NCI-H1092 (cell line): ENCODE data around the gene ADORA3.

Experiments used
- DNase-seq: peaks from one replicate; lab custom pipeline; 2025; lab: John Stamatoyannopoulos, UW

The ADORA3 gene

DNA sequence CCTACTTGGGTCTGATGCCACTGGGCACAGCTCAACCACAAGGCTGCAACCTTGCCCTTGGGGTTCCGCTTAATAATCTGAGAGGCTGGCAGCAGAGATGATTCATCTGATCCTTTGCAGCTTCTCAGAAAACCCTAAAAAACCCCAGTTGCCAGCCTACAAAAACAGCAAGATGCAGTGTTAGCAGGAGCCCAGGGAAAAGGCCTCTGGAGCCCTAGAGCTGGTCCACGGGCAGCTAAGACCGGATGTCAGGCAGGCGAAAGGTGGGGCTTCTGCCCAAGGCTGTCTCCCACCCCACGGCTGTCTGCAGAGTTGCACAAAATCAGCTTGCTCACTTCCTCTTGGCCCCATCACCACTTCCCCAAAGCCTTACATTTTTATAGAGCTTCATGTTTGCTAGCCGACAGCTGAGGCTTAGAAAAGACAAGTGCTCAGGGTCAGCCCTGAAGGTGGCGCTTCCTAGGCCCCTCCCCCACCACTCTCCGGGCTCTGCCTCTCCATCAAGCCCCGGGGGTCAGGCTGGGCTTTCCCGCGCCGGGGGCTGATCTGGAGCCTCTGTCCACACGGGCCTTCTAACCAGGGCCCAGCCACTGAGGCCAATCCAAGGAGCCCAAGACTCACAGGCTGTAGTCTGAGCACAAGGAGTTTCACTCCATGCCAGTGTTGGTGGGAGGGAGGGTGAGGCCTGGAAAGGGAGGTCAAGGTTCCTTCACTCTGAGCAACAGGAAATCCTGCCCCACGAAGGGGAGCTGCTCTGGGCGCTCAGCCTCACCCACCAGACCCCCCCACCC, 4.2 kb upstream of the ADORA3 start:
- no peak for DNase-seq

DNA sequence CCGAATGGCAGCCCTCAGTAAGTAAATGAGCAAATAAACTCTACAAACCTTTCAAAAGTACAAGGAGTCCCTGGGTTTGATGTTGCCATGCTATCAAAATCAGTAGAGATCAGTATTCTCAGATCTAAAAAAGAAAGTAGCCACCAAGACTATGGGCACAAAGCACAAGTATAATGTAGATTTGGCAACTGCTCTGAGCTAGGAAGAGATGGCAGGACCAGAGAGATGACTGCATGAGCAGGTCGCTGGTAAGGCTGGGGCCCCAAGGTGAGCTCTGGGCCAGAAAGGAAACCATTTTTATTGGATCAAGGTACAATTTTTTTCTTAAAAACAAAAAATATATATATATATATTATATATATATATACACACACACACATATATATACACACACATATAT, 3.1 kb upstream of the ADORA3 start:
- no peak for DNase-seq

DNA sequence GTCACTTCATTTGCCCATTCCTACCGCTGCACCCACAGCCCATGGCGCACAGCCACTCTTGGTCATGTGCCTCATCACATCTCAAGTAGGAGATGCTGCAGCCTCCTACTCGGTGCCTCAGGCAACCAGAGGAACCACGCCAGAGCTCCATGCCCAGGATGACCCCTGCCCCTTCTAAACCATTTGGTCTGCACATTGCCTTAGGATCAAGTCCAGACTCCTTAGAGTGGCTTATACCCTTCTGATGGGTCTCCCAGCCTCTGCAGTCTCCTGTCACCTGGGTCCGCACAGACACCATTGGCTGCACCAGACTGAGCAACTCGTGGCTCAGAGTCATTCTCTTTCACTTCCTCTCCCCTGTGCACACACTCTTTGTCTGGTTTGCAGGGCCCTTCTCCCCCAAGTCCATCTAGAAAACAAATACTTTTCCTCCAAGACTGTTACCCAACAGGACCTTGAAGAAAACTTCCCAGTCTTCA, 2.2 kb upstream of the ADORA3 start:
- no peak for DNase-seq

DNA sequence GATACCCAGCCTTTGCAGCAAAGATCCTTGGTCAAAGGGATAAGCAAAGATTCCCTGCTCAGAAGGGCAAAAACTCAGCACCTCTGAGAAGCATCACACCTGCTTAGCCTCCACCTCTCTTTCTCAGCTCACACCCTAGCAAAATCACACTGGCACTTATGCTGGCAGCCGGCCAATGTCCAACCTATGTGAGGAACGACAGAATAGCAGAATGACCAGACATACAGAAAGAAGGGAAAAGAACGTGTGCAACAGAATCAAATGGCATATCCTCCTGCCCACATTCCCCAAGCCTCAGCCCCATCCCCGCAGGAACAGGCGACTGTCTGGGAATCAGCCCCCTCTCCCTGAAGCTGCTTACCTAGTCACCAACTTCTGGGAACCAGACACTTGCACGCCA, 664 bp upstream of the ADORA3 start:
- DNase-seq = no peak

DNA sequence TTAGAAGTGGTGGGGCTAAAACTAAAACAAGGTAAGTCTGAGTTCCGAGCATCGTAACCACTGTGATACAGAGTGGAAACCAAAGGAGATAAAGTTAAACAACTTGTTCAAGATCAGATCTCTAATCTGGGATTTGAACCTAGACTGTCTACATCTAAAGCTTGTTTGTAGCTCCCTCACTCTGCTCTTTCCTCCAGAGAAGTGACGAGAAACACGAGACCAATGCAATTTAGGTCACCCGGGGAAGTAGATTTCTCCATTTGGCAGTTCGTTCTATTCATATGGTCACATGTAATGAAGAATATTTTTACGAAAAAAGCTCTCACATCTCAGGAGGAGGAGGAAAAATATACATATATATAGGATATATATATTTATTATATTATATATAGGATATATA, 1.8 kb downstream of the ADORA3 start:
- DNase-seq = no peak

DNA sequence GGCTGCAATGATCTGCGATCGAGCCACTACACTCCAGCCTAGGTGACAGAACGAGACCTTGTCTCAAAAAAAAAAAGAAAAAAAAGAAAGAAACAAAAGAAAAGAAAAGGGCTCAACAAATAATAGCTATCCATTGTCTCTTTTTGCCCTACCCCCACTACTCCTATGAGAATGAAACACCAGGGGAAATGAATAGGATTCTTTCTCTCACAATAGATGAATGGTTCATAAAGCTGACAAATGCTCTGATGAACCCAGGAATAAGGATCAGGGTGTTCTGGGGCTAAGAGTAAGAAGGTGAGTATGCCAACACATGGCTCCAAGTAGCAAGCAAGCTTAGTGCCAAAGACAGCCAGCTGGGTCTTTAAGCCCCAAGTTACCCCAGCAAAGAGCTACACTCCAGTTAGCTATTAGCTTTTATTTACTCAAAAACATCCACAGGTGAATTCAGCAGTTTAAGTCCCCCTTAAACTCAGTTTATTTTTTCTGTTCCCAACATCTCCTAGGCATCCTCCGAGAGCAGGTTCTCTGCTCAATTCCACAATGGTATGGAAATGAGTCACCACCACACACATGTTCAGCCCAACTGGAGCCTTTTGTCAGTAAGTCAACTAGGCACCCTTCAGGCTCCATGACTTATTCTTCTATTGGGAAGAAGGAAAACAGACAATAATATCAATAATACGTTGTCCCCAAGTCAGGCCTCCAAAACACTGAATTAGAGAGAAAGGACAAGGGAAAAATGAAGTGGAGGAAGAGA, 4.2 kb downstream of the ADORA3 start:
- DNase-seq = no peak

DNA sequence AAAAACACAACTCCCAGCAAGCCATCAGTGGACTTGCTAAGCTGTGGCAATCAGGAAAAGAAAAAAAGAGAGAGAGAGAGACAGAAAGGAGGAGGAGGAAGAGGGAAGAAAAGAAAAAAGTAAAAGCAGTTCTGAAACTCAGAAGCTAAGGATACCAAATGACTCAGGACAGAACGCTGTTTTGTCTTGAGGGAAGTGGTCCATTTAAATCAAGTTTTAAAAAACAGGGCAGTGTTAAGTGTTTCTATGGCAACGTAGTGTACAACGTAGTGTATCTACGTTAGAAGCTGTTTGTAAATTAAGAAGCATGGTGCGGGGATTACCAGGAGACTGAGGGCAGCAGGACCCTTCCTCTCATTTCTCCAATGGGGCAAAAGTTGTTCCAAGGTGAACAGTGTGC, 5.8 kb downstream of the ADORA3 start:
- no peak for DNase-seq

DNA sequence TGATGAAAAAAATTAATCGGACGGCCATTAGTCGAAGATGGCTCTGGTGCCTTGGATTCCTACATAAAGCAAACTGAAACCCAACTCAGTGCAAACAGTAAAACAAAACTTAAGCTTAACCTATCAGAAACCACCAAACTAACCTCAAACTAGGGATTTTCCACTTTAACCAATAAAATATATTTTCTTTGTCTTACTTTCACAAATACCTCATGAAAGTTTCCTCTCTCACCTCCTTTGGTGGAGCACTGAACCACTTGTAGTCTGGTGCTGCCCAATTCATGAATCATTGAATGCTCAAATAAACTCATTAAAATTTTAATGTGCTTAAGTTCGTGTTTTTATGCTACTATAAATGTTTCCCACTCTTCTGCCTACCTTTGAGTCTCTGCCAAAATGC, 7.0 kb downstream of the ADORA3 start:
- no peak for DNase-seq

DNA sequence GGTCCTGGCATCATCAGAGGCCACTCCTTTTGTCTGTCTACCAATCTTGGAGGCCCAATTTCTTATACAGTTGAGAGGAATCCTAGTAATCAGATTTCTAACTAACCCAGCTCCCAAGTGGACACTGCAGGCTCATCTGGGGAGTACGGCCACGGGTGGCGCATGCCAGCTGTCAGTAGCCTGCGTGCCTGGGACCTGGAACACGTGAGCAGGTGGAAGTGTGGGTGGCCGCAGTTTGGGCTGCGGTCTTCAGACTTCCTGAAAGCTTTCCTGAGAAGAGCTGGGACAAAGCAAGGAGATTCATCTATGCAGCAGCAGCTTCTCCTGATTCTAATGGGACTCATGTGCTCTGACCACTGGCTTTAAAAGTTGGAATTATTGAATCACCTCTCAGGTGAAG, 12.4 kb downstream of the ADORA3 start:
- DNase-seq = no peak

DNA sequence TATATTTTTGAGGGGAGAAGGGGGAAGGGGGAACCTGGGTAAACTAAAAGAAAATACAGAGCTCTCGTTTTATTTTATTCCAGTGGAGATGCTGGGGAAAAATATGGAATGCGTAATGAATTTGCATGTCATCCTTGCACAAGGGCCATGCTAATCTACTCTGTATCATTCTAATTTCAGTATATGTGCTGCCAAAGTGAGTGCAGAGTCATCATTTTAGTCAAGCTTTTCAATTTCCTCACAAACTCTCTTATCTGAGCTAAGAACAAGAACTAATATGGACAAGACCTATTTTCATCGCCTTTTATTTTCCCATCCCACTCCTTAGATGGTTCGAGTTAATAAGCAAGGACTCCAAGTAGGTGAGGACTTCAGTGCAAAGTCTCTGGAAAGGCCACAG, 13.2 kb downstream of the ADORA3 start:
- DNase-seq = no peak

DNA sequence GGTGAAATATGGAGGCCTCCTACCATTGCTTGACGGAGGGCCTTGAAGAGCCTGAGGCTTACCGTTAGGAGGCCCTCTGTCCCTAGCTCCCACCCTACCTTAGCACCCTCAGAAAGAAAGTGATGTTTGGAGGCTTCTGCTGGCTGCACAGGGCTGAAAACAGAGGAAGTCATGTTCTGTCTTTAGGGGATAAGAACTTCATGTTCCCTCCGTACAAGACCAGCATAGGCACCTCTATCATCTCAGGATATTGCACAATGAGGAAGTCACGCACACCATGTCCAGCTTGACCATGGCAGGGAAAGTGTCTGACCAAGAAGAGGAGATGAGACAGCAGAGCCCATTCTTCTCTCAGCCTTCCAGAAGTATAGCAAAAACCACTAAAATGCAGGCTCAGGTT, 13.8 kb downstream of the ADORA3 start:
- no peak for DNase-seq

DNA sequence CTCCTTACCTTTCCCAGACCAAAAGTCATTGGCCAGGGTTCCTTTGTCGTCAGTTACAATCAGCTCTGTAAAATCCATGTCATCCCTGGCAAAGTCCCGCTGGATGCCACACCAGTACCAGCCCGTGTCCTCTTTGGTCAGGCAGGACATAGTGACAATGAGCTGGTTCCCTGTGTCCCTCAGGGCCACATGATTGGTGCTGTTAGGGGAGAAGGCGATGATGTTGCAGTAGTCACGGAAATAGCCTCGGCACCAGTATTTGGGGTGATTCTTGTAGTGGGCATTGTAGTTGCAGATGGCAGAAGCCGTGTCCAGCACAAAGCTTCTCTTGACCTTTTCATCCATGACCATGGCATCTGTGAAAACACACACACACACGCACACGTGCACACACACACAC, 14.8 kb downstream of the ADORA3 start:
- no peak for DNase-seq

DNA sequence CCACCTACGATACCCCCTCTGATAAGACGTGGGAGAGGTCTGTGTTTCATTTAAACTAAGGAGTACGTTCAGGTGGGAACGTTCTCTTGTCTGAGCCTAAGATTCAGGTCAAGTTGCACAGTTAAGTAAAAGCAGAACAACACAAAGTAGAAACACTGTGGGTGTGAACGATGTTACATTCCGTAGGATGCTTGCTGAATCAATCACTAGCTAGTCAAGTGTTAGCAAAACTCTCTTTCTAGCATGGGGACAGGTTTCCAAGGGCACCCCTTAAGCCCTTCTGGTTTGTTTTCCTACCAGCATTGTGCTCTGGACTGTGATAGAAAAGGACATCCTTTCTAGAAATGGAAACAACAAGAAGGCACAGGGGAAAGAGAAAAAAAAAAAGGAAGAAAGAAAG, 16.3 kb downstream of the ADORA3 start:
- no peak for DNase-seq

DNA sequence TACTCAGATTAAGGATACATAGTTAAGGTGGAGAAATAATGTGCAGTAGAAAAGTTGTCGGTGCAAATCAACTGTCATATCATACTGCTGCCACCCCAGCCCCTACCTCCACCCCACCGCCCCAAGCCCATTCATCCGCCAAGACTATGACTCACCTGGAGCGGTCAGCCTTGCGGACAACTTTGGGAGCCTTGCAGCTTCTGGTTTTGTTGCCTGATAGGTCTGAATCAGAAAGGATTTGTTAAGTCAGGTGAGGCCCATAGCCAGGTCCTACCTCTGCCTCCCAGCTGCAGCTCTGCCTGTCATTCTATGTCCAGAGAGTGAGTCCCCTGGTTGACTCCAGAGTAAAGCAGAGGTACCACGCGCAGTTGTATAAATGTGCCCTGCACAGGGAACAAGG, 17.0 kb downstream of the ADORA3 start:
- DNase-seq = no peak

DNA sequence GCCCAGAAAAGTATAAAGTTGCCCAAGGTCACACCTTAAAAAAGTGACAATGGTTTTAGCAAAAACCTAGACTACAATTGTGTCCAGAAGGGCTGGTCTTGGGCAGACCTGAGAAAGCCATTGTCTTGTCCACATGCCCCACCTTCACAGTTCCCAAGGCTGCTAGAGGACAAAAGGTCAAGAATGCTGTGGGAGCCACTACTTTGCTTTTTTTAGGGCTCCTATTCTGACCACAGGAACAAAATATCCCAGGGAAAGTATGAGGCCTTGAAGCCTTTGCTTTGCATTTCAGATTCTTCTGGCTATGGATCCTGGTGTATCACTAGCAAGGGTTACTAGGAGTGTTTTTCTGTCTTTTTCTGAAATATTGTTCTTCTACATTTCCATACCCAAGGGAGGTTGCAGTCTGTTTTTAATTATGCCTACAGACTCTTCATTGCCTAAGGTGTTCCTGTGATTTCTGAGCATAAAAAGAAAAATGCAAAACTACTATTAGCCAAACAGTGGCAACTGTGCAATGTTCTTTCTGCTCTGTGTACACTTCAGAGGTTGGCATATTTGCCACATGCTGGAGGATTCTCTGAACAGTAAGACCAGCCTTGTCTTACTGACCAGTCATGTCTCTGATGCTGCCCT, 18.9 kb downstream of the ADORA3 start:
- DNase-seq = no peak

DNA sequence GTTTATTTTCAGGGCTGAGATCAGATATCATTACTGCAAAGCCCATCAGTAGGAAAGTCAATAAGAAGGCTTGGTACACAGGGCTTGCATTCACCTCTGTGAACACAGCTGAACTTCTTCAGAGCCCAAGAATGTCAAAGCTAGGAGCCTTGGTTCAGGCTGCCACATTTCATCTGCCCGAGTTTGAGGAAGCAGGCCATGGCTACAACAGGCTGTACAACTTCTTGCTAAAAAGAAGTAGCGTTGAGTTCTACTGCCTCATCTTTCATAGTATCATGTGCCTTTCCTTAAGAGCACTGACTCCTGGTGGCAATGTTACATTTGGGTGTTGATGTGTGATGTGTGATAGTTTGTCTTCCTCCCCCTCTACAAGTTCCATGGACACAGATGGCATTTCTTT, 19.6 kb downstream of the ADORA3 start:
- no peak for DNase-seq

DNA sequence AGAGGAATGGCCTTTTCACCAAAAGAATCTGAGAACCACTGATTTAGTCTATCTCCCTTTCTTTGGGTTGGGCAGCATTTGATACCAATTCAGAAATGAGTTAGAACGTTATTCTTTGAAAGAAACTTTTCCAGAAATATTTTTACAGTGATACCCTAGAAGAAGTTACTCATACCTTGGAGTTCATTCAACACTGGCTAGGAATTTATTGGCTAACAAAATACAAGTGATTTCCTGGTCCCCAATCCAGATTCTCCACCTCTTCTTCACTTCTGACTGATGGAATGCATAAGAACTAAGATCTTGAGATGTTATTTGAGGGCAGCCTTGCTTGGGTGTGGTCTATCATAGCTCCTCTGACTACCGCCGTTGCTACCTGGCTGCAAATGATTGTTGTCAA, 20.3 kb downstream of the ADORA3 start:
- no peak for DNase-seq

DNA sequence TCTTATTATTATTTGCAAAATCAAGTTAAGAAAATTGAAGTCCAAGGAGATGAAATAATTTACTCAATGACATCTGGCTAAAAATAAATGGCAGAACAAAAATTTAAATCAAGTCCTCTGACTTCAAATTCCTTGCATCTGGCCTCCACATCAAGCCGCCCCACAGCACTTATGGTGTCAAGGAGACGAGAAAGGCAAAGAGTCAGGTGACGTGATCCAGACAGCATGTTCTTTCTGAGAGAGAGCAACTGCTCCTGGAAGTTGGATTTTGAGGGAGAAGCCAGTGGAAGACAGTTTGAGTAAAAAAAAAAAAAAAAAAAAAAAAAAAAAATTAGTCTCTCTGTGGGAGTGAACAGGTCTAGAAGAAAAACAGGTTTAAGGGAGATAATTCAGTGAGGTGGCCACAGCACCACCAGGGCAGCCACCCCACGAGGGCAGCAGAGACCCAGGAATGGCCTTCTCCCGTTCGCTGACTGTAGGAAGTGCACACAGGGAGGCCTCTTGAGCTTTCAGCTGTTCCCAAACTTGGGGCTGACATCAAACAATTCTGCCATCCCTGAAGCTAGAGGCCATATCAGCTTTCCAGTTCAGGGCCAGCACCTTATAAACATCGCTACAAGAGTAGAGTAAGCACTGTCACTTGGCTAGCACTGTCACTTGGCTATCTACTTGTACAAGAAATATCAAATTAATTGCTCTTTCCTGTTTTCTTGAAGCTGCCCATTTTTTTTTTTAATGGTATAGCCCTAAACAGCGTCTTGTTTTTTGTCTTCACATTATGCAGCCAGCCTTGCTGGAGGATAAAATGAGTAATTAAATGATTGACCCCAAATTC, 21.8 kb downstream of the ADORA3 start:
- peak; percentile 27 for DNase-seq

DNA sequence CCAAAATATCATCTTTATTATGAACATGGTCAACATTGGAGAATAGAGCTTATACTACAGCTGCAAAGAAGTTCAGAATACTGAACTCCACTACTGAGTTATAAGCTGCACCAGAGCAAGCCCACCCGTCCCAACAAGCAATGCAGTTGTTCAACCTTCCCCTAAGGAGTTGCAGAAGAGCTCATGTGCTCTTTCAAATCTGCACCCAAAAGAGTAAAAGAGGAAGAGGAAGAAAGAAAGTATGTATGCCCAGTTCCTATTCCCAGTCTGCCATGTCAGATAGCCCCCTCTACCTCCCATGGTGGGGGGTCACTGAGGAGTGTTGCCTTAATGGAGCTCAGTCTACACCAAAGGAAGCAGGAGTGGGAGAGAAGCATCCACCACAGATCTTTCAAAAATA, 22.8 kb downstream of the ADORA3 start:
- no peak for DNase-seq

DNA sequence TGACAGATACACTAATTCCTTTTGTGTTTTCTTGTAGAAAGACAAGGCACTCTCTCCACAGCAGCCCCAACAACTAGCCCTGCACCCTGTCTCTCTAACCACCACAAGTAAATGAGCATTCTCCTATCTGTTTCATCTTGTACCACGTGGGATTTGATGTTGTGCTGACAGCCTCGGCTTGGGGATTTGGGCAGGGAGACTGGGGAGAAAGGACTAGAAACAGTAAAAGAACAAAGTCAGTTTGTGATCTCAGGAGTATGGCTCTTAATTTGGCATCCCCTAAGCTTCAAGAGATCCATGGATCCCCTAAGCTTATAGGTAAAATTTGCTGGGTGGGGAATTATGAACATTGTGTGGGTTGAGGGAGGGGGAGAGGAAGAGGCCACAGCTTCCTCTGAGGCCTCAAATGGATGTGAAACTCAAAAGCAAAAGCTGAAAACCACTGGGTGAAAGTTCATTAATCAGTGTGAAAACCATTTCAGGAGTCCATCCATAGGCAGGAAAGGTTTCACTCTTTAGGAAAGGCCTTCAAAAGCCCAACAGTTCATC, 26.6 kb downstream of the ADORA3 start:
- no peak for DNase-seq

DNA sequence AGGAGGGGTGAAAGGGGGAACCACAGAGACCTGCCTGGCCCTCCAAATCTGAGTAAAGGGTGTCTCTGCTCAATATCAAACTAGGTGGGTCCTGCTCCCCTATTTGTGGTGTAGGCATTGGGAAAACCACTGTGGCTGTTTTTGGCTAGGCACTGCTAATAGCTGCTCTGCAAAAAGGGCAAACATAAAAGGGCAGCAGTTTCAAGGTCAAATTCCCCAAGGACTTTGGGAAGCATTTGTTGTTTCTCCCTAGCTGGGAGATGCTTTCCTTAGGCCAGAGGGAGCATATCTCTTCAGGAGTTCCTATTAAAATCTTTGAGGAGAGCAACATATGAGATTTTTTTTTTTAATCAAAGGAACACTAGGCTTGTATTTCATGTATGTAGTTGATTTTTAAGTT, 27.2 kb downstream of the ADORA3 start:
- DNase-seq = no peak

DNA sequence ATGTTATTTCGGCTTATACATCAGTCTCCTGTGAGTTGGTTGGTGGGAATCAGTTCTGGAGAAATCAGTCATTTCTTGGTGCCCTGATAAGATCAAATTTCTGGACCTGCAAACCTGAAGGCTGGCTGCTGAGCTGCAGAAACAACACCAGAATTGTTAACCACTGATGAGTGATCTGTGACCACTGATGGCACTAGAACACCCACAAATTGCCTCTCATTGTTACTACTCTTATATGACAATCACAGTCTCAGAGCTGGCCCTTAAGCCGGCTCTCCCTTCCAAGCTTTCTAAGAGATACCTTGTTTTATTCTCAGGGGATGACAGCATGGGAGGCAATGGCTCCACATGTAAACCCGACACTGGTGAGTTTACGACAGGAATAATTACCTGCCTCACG, 27.7 kb downstream of the ADORA3 start:
- no peak for DNase-seq
